Glomerular visceral epithelial cell (primary cell): ENCODE data around the gene ASAP3.

Experiments
- DNase-seq: peaks from one replicate; pipeline ENCODE4 v3.0.0-alpha.2; 2016; ENCODE audit errors: extremely low spot score

The ASAP3 gene

DNA sequence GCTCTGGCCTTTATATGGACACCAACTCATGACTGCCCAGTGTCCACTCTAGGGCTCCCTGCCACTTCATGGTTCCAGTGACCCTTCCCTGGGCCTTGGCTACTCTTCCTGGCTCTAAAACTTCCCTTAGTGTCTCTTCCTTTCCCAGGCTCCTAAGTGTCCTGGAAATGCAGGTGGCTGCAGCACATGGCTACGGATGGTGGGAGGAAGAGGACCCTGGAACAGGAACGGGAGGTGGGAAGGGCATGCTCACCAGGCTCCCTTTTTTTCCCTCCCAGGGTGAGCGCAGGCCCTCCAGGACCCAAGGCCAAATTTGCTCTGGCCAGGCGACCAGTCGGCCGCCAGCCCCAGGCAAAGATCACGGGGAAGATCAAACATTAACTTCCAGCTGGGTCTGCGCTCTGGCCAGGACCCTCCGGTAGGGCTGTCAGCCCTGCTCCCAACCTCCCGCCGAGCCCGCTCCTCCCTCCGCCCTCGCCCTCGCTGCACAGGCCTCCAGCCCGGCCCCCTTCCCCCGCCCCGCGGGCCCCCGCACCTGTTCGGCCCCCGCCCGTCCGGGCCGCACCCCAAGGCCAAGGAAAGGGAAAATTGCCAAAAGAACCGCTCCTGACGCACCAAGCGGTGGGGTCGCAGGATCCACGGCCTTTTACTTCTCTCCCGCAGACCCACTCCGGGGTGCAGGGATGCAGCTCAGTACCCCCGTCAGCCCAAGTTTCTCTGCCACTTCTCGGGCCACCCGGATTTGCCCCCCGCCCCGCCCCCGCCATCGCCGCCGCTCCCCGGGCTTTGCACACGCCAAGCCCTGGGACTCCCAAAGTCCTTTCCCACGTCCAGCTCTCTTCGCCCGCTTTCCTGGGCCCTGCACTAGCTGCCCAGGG lies 60.3 kb downstream of the ASAP3 start:
- DNase-seq = no peak

DNA sequence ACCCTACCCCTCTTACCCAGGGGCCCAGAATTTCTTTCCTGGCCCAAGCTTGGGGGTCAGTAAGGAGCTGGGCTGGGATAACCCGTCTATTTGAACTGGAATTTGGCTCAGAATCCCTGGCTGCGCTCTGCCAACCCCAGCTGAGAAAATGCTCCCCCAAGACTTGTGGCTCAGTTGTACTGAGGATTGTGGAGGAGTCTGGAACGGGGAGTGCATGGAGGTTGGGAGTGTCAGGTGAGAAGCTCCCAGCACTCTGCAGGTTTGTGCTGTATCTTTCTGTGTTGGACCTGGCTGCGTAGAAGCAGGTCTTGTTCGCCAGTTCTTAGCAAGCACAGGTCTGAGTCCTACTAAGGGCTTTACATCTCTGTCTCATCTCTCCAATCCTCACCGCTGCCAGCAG lies 61.0 kb downstream of the ASAP3 start:
- DNase-seq = no peak

DNA sequence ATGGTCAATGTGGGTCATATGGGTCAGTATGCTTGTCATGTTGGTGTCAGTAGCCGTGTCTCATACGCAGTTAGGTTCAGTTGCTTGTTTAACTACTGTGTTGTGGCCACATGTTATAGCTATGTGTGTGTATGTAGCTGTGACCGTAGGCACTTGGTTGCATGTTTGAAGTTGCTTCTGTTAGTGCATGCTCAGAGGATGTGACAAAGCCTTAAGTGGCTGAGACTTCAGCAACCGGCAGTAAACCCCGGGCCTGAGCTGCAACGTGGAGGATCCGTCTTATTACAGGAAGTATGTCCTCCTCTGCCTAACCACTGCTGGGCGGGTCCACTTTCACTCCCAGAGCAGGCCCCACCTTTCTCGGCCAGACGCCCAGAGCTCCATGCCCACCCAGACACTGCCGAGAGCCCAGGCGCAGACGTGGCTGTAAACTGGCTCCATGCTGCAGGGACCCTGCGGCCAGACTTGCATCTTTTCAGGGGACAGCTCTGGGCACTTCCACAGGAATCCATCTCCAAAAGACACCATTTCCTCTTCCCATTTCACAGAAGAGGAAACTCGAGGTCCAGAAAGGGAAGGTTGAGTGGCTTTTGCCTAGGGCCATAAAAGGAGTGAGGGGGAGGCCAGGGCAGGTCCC lies 61.6 kb downstream of the ASAP3 start:
- DNase-seq = peak; percentile 48

DNA sequence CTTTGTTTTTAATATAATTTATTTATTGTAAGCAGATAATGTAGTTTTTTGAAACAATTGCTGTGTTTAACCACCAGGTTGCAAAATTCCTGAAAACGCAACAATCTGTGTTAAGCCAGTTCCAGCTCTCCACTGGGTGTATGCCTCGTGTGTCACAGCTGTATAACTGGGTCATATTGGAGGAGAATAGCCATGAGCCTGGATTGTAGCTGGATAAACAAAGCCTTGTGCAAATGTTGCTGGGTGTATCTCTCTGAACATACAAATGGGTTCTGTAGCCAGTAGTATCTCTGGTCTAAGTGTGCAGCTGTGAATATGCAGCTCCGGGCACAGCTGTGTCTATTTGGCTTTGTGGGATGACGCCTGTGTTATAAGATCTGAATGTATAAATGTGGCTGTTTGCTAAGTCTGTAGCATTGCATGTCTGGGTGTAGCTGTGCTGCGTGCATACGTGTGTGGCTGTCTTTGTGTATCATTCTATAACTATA lies 62.2 kb downstream of the ASAP3 start:
- no peak for DNase-seq

DNA sequence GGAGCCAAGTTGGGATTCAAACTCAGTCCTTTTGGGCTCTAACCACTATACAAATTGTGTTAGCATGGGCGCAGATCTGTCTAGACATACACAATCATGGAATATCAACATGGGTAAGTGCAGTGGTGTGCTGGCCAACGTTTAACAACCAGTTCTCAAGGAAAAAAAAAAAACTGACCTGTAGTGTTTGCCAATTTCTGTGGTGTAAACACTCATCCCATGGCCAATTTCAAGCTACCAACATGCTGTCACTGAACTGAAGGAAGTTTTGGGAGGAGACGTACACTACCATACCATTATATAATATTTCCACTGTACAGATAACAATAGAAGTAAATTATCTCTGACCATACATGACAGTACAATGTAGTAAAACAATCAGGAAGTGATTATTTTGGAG lies 62.6 kb downstream of the ASAP3 start:
- DNase-seq = no peak

DNA sequence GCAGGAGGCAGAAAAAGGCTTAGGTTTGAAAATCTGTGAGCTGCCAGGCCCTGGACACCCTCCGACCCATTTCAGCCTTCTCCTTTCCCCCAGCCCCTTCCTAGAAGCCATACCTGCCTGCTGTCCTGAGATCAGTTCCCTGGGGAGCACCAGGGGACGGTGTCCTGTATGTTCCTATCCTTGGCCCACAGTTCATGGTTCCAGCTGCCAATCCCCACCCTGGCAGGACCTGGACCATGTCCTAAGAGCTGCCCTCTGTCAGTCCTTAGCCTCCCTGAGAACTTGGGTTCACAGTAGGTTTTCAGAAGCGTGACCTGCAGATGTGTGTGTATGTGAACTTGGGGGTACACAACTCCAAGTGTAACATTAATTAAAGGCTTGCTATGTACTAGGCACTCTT lies 63.2 kb downstream of the ASAP3 start:
- no peak for DNase-seq

DNA sequence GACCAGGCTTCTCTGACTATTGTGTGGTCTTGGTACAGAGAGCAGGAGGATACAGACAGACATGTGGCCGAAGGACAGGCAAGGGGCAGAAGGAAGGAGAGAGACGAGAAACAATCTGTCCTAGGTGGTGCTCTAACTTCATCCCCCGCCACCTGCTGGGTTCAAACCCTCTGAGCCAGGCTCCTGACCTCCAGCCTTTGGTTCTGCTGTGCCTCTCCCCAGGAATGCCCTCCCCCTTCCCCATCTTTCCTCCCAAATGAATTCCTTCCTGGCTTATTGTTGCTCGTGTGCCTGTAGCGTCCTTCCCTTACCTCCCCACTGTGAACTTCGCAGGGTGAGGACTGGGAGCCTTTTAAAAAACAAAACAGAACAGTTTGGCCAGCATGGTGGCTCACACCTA lies 64.8 kb downstream of the ASAP3 start:
- no peak for DNase-seq

DNA sequence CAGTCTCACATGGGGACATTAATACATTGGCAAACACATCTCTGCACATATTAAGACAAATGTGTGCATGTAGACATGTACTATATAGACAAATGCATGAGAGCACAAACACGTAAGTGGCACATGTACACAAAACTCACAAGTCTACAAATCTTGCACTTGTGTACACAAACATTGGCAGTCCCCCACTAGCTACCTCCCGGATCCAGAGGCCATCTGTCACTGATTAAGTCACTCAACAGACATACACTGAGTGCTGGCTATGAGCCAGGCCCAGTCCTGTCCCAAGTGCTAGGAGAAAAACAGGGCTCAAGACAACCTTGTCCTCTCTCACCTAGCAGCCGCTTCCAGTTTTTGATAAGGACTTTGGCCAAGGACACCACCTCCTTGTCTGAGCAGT lies 66.4 kb downstream of the ASAP3 start:
- DNase-seq = no peak

DNA sequence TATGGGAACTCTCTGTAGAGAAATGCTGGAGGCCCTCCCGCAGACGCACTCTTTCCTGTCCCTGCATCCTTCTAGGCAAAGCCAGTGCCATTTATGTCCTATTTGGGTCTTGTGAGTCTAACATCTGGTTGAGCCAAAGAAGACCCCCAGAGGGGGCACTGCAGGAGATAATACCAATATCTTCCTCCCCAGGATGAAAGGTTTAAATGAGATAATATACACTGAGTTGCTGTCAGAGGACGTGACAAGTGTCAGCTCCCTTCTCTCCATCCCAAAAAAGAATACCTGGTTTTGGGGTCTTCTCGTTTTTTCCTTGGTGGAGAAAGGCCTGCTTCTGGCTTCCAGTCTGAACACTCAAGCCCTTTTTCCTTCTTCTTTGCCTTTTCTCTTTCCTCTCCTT lies 67.0 kb downstream of the ASAP3 start:
- DNase-seq = no peak

DNA sequence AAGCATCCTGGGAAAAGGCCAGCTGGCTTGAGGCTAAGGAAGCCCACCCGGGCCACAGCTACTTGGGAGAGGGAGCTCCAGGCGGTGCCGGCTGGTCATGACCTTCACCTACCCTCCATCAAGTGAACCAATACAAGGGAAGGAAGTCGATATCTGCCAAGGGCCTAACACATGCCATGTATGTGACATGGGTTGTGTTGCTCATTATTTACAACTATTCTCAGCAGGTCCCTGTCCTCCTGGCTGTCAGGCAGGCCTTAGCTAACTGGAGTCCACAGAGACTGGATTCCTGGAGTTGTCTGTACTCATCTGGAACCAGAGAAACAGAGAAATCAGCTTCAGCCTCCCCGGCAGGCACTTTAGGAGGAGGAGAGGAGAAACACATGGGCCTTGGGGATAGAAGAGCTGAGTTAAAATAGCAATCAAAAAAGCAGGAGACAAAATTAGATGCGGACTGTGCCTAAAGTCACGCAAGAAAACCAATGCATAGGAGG lies 75.1 kb downstream of the ASAP3 start:
- DNase-seq = no peak

DNA sequence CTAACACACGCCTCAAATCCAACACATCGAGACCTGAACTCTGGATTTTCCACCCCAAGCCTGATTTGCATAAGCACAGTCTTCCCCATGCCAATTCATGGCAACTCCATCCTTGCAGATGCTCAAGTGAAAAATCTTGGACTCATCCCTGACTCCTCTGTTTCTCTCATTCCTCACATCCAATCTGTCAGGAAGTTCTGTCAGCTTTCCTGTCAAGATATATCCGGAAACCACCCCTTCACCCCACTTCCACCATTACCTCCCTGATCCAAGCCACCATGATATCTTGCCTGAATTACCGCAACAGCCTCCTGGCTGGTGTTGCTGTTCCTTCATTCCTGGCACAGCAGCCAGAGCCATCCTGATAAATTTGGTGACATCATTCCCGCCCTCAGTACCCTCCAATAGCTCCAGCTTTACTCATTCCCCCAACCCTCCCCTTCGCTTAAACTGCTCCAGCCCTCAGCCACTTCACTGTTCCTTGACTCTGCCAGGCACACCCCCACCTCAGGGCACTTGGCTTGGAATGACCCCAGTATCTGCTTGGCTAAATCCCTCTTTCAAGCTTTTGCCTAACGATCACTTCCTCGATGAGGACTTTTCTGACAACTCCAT lies 76.9 kb downstream of the ASAP3 start:
- DNase-seq = no peak

DNA sequence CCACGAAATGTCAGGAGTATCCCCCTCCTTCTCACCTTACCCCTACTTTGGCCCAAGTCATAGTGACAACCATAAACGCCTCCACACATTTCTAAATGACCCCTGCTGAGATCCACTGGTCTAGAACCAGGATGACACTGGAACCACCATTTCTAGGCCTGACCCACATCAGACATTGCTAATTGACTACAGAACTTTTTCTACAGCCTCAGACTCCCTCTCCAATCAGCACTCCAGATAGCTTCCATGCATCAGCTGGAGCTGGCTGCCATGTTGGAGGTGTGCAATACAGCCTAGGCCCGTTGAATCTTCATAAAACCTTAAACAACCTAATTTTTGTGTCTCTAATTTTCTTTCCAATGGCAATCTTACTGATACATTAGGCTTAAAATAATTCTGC lies 78.0 kb downstream of the ASAP3 start:
- DNase-seq = no peak

DNA sequence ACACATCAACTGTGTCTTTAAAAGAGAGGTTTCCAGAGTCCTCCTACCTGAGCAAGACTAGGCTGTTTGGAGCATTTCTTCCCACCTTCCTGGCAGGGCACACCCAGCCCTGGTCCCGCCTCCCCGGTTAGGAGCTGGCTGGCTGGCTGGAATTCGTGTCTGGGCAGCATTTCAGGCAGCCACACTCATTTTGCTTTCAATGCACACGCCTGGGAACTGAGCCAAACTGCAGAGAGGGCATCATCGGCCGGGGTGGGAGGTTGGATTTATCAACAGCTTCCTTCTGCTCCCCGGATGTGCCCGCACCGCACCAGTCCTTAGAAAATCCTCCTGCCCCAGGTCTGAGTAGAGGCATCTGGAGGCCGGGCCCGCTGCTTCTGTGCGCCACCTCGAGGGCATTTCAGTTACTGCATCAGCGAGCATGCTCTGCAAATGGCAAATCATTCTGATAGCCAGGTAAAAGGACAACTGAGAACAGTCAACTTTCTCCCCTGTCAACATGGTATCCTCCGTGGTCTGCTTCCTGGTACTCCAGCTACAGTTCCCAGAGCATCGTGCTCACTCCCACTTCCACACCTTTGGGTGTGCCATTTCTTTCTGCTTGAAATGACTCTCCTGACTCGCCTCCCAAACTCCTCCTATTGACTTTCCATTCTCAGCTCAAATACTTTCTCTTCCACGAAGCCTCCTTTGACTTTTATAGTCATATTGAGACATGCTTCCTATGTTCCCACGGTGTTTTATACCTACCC lies 80.1 kb downstream of the ASAP3 start:
- peak; percentile 99 for DNase-seq

DNA sequence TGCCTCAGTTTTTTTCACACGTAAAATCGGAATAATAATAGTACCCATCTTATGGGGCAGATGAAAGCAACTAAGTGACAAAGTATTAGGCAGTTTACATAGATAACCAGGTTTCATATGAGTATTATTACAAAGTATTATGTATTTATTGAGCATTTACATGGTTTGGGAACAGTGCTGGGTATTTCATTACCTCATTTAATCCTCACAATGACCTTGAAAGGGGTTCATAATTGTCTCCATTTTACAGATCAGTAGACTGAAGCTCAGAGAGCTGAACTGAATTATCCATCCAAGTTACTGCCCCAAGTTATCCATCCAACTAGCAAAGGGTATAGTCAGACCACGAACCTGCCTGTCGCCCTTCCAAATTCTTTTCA lies 80.6 kb downstream of the ASAP3 start:
- no peak for DNase-seq

DNA sequence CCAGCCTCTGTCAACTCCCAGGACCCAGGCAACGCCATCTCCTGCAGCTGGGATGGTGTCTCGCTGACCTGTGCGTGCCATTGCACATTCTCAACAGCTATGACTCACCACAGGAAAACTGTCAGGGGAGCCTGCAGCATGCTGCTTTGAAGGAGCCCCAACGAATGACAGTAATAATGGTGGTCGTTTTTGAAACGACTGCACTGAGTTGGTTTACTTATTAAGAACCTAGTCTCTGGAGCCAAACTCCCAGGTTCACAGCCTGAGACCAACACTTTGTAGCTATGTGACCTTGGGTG lies 81.0 kb downstream of the ASAP3 start:
- DNase-seq = peak; percentile 85

DNA sequence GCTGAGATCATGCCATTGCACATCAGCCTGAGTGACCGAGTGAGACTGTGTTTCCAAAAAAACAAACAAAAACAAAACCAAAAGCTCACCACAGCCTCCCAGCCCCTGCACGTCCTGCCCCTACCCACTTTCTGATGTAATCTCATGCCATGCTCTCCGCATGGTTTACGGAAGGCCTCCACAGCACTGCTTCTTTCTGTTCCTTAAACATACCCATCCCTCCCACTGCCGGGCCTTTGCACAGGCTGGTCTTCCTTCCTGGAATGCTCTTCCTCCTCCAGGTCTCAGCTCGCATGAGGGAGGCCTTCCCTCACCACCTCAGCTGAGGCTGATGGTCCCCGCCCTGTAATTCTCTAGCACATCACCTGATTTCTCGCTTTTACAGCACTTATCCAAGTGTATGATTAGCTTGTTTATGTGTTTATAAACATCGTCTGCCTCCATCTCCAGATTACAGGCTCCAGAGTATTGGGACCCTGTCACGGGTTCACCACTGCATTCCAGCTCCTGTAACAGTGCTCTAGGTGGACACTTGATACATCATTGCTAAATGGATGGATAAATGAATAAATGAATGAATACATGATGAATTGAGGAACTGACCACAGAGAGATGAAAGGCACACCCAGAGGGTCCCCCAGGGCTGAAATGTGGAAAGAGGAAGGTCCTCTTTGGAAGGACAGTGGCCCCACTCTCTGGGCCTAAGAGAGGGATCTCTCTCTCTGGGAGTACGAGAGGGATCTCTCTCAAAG lies 81.5 kb downstream of the ASAP3 start:
- no peak for DNase-seq

DNA sequence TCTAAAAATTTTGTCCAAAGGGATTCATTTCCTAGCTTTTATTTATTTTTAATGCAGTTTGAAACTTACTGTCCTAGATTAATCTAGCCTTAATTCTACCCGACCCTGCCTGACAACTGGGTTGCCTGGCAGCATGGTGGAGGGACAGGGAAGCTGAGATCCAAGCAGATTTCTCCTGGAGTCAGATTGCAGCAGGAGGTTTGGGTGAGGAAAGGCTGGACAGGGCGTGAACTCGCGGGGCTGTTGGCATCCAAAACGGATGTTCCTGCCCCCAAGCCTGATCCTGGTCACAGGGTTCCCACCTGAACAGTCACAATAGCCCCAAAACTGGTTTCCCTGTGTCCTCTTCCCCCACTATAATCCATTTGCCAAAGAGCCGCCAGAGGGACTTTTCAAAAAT lies 82.7 kb downstream of the ASAP3 start:
- no peak for DNase-seq

DNA sequence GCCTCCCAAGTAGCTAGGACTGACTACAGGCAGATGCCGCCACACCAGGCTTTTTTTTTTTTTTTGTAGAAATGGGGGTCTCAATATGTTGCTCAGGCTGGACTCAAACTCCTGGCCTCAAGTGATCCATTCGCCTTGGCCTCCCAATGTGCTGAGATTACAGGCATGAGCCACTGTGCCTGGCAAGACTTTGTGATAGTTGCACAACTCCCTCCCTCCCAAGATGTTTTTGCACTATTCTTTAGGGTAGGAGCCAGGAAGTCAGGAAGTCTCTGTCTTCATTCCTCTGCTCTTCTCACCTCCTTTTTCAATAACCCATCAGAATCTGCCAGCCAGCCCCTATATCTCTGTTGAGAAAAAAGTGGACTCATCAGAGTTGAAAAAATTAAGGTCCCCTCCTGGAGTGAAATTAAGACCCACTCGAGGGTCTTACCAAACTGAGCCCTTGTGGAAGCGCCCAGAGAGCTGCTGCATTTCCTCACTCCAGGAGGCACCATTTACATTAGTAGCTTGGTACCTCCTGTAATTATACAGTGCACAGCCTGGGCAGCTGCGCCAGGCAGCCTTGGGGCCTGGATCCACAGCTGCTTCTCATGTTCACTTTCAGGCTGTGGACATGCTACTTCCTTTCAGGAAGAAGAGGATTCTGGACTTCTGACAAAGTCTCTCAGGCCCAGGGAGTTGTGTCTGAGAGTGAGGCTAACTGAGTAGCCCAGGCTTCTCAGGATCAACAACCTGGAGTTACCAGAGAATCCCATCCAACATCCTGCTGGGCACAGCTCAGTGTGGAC lies 83.5 kb downstream of the ASAP3 start:
- DNase-seq = no peak

DNA sequence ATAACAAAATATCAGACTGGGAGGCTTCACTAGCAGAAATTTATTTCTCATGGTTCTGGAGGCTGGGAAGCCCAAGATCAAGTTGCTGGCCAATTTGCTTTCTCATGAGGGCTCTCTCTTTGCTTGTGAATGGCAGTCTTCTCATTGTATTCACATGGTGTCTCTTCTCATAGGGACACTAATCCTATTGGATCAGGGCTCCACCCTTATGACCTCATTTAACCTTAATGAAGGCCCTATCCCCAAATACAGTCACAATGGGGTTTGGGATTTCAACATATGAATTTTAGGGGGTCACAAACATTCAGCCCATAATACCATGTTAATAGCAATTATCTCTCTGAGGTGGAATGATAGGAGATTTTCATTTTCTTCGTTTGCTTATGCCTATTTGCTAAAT lies 84.8 kb downstream of the ASAP3 start:
- no peak for DNase-seq

DNA sequence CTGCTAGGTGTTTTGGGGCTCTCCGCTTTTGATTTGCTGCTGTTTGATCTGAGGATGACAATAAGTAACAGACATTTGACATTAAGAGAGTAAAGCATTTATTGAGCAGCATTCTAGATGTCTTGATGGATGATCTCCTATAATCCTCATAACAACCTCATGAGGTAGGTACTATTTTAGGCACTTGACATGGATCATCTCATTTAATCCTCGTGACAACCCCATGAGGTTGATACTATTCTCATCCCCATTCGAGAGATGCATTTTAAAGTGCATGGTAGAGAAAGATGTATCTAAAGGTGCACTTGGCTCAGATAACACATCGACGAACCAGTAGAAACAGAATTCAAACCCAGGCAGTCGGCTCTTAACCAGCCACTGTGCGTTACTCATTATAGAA lies 86.1 kb downstream of the ASAP3 start:
- no peak for DNase-seq

DNA sequence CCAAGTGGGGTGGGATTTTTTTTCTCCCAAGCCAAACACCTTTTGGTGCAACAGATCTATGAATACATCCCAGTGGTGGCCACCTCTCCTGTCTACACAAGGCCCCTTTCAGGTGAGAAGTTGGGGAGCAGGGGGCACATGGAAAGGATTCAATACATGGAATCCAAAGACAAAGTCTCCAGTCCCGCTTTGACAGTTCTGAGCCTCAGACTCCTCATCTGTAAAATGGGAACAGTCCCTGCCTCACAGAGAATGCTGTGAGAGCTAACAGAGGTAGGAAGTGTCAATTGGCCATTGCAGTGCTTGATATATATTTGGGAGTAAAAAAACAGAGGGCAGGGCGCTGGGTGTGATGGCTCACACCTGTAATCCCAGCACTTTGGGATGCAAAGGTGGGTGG lies 87.6 kb downstream of the ASAP3 start:
- DNase-seq = no peak
